ENCODE data around the gene C3orf33. TPM values are rescaled to one million over a fixed set of nuclear protein-coding genes. Genes with fewer than 3 reads are reported as not detected.
A peak's percentile ranks its signal among the peaks of the same experiment; 100 is the strongest.

C3orf33 gene
- total RNA-seq, 3 donors from 2014 or later, result 3.0 to 6.3 (median 5.6) TPM

GRCh38 chr3:155730843-155731242, 75.2 kb downstream of the C3orf33 start:
- Histone ChIP-seq H3K9me3 (no peaks in the 10 kb centered on the region), H3K27ac (peak overlapping the region; percentile 13 to 38), H3K4me1 (no peaks in the 10 kb centered on the region), H3K27me3 (no peaks in the 10 kb centered on the region), H3K36me3 (no peaks in the 10 kb centered on the region), H3K4me3 (no peak overlapping the region)
- DNase-seq (ENCODE audit: low spot score in 2 of 2), result peak in 1 of 2 donors; percentile 64
- peak in 1 of 3 donors; percentile 65 for TF ChIP-seq POLR2AphosphoS5 (IDR thresholded peaks at IDR 0.05)
- no peak for TF ChIP-seq POLR2A (IDR thresholded peaks at IDR 0.05)
- intact Hi-C loops (cut with DNase I; ENCODE audit: low total_unique reads), result no loop called here

- Histone ChIP-seq H3K36me3 (no peaks in the 10 kb centered on the region), H3K27me3 (no peaks in the 10 kb centered on the region), H3K27ac (no peak overlapping the region), H3K4me1 (no peaks in the 10 kb centered on the region), H3K9me3 (no peaks in the 10 kb centered on the region), H3K4me3 (no peak overlapping the region)
- intact Hi-C loops (cut with DNase I; ENCODE audit: low total_unique reads), result no loop called here
- DNase-seq (ENCODE audit: low spot score in 2 of 2), result no peak
- no peak for TF ChIP-seq POLR2AphosphoS5 (IDR thresholded peaks at IDR 0.05)
- no peak for TF ChIP-seq CTCF (IDR thresholded peaks at IDR 0.05)
- no peak for TF ChIP-seq POLR2A (IDR thresholded peaks at IDR 0.05)
These were observed 78.2 kb downstream of the C3orf33 start for GRCh38 chr3:155727836-155728235.

GRCh38 chr3:155714295-155714718, 91.8 kb downstream of the C3orf33 start:
- H3K36me3 ChIP-seq, result no peaks in the 10 kb centered on the region
- peaks cover 13 to 20% of the 10 kb centered on the region in 2 donors for H3K9me3 ChIP-seq
- no peak overlapping the region for H3K4me3 ChIP-seq
- H3K27ac ChIP-seq, result peak overlapping the region; percentile 33 to 38
- H3K27me3 ChIP-seq, result no peaks in the 10 kb centered on the region
- no peak for DNase-seq (ENCODE audit: low spot score in 2 of 2)
- intact Hi-C loops (cut with DNase I; ENCODE audit: low total_unique reads), result no loop called here
- H3K4me1 ChIP-seq, result no peaks in the 10 kb centered on the region
- TF ChIP-seq POLR2AphosphoS5 (IDR thresholded peaks at IDR 0.05), result no peak
- TF ChIP-seq CTCF (IDR thresholded peaks at IDR 0.05), result no peak
- TF ChIP-seq POLR2A (IDR thresholded peaks at IDR 0.05), result no peak

Other genes starting within 250 kb of the C3orf33 start
- 1 to 10 TPM in 2 of 3 donors, not detected in 1; 2.0 to 3.4 TPM for gene PLCH1, start 61.2 kb downstream of the C3orf33 start, total RNA-seq
- 10 to 100 TPM; 23.0 to 37.3 (median 33.8) TPM for gene SLC33A1, start 48.1 kb upstream of the C3orf33 start, total RNA-seq
- gene GMPS, start 64.4 kb upstream of the C3orf33 start, total RNA-seq, result 10 to 100 TPM; 25.6 to 37.6 (median 36.1) TPM

Measured in breast epithelium (tissue), 4 donors.